Activated naive CD4-positive, alpha-beta T cell treated with anti-CD3 and anti-CD28 coated beads for 36 hours (primary cell): ENCODE measurements around the gene CBX8. TPM values are rescaled to one million over a fixed set of nuclear protein-coding genes. Genes with fewer than 3 reads are reported as not detected.
"Not testable (repeated sequence)": the region's sequence is repeated elsewhere in the genome, so short reads cannot be mapped to it uniquely, and the experiment has no call there.

Source experiments
- CTCF ChIA-PET: fragments of 350-600 bp; sonication (Branson Sonifier 250); formaldehyde crosslinking; loops from one replicate; lab custom pipeline; 2021; ENCODE audit warnings: antibody characterized with exemption; lab: Charles Lee
- DNase-seq: peaks from one replicate; pipeline ENCODE4 v3.0.0-alpha.2; 2020
- H3K27ac Mint-ChIP-seq: one replicate; pipeline ENCODE4 v1.8.0; 2021; ENCODE audit warnings: mild to moderate bottlenecking, mixed read lengths
- H3K27me3 Mint-ChIP-seq: one replicate; pipeline ENCODE4 v1.8.0; 2021; ENCODE audit warnings: low read depth, mixed read lengths
- H3K36me3 Mint-ChIP-seq: one replicate; pipeline ENCODE4 v1.8.0; 2021; ENCODE audit warnings: low read depth, mixed read lengths
- H3K4me1 Mint-ChIP-seq: one replicate; pipeline ENCODE4 v1.8.0; 2021; ENCODE audit warnings: low read depth, mixed read lengths
- H3K4me3 Mint-ChIP-seq: one replicate; pipeline ENCODE4 v1.8.0; 2021; ENCODE audit warnings: mild to moderate bottlenecking, moderate library complexity, mixed read lengths
- H3K9me3 Mint-ChIP-seq: one replicate; pipeline ENCODE4 v1.8.0; 2021; ENCODE audit warnings: mixed read lengths
- intact Hi-C: fragments of 100-400 bp; cut with micrococcal nuclease; formaldehyde crosslinking; loops from one replicate; pipeline ENCODE4 v1.15.1; 2023
- total RNA-seq, 2 experiments: library from RNA; stranded (reverse); gene quantifications; one replicate each; pipeline ENCODE4 v1.2.3, GENCODE V29; 2021

Gene CBX8
- total RNA-seq, 2 experiments from 2014 or later = 3.8 to 3.9 TPM

DNA sequence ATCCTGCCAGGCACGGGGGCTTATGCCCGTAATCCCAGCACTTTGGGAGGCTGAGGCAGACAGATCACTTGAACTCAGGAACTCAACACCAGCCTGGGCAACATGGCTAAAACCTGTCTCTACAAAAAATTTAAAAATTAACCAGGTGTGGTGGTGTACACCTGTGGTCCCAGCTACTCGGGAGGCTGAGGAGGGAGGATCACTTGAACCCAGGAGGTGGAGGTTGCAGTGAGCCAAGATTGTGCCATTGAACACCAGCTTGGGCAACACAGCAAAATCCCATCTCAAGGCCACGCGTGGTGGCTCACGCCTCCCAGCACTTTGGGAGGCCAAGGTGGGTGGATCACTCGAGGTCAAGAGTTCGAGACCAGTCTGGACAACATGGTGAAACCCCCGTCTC, 42.0 kb downstream of the CBX8 start:
- CTCF ChIA-PET, H3K4me1 Mint-ChIP-seq, intact Hi-C loops, H3K9me3 Mint-ChIP-seq, H3K4me3 Mint-ChIP-seq, DNase-seq, H3K27ac Mint-ChIP-seq, H3K36me3 Mint-ChIP-seq: not testable (repeated sequence)
- peaks cover 16% of the 10 kb centered on the region for H3K27me3 Mint-ChIP-seq

- no peaks in the 10 kb centered on the region for H3K36me3 Mint-ChIP-seq
- no peak for DNase-seq
- H3K27me3 Mint-ChIP-seq = peaks cover 16% of the 10 kb centered on the region
- peaks cover 5% of the 10 kb centered on the region for H3K4me1 Mint-ChIP-seq
- intact Hi-C loops = no loop called here
- no peak overlapping the region for H3K4me3 Mint-ChIP-seq
- CTCF ChIA-PET = no interaction called here
- no peaks in the 10 kb centered on the region for H3K9me3 Mint-ChIP-seq
- no peak overlapping the region for H3K27ac Mint-ChIP-seq
Observed at GRCh38 chr17:79754370-79754769, 42.5 kb downstream of the CBX8 start.

DNA sequence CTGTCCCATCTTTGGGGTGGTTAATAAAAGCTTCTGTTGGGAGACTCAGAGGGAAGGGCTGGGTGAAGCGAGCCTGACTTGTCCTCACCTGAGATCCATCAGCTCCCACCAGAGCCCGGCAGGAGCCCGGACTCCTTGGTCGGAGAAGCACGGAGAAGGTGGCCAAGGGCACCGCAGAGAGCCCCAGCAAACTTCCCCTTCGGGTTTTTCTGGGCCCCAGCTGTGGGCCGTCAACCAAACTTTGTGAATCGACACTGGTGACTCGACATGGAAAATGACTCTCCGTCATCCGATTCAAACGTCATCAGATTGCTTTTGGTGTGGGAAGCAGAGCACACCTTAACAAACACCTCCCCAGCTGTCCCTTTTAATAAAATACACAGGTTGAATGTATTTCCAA, 44.7 kb downstream of the CBX8 start:
- Mint-ChIP-seq H3K27me3 (peaks cover 25% of the 10 kb centered on the region), H3K36me3 (no peaks in the 10 kb centered on the region), H3K4me3 (no peak overlapping the region), H3K9me3 (no peaks in the 10 kb centered on the region), H3K27ac (no peak overlapping the region), H3K4me1 (peaks cover 10% of the 10 kb centered on the region)
- DNase-seq = peak; percentile 73
- intact Hi-C loops = no loop called here
- CTCF ChIA-PET = interaction anchor here (0.6 to 1.6 kb wide), 4 partner anchors 8 to 24 kb away, joined by 3 to 5 read pairs (median 4); no protein-coding TSS in a partner anchor

- Mint-ChIP-seq H3K4me3 (no peak overlapping the region), H3K4me1 (peaks cover 15% of the 10 kb centered on the region), H3K27me3 (peaks cover 34% of the 10 kb centered on the region), H3K27ac (no peak overlapping the region), H3K9me3 (no peaks in the 10 kb centered on the region), H3K36me3 (no peaks in the 10 kb centered on the region)
- CTCF ChIA-PET = interaction anchor here (1.1 to 1.5 kb wide), 2 partner anchors 9 to 10 kb away, joined by 3 read pairs; no protein-coding TSS in a partner anchor
- intact Hi-C loops = no loop called here
- DNase-seq = no peak
Observed at GRCh38 chr17:79750650-79751545, 46.0 kb downstream of the CBX8 start.

GRCh38 chr17:79749958-79750357, 46.9 kb downstream of the CBX8 start:
- no peak overlapping the region for H3K27ac Mint-ChIP-seq
- no peaks in the 10 kb centered on the region for H3K36me3 Mint-ChIP-seq
- DNase-seq = no peak
- H3K27me3 Mint-ChIP-seq = peaks cover 34% of the 10 kb centered on the region
- intact Hi-C loops = loop anchor here (5.0 kb wide), 2 partner anchors 167 to 222 kb away; no protein-coding TSS in a partner anchor
- no peak overlapping the region for H3K4me3 Mint-ChIP-seq
- peaks cover 23% of the 10 kb centered on the region for H3K4me1 Mint-ChIP-seq
- CTCF ChIA-PET = no interaction called here
- H3K9me3 Mint-ChIP-seq = no peaks in the 10 kb centered on the region

DNA sequence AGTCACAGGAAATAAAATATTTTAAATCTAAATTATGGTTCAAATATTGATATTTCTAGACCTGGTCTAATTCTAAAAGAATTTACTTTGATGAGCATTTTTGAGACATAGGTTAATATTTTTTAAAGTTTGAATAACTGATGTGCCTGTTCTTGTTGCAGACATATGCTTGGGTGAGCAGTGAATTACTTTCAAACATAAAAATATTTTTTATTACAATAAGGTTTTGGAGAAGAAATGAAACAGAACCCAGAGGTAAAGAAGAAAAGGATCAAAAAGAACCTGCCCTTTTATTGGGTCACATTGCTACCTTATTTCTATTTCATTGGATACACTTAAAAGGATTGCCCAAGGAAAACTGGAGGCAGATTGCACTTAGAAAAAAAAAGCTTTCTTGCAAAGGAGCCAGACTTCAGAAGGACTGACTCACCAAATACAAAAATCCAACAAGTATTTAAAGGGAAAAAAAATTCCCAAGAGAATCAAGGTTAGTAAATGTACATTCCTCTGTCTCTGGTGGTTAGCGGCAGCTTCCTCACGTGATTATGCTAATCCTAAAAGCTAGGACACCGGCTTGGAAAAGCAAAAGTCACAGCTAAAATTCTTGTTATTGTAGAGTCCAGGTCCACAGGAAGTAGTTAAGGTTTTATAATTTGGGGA, 47.6 kb downstream of the CBX8 start:
- Mint-ChIP-seq H3K9me3 (no peaks in the 10 kb centered on the region), H3K4me3 (no peak overlapping the region), H3K36me3 (no peaks in the 10 kb centered on the region), H3K4me1 (peaks cover 23% of the 10 kb centered on the region), H3K27ac (no peak overlapping the region), H3K27me3 (peaks cover 34% of the 10 kb centered on the region)
- no peak for DNase-seq
- CTCF ChIA-PET = interaction anchor here (0.7 kb wide), 1 partner anchor 355 kb away, joined by 5 read pairs; no protein-coding TSS in a partner anchor
- intact Hi-C loops = loop anchor here (5.0 kb wide), 2 partner anchors 168 to 223 kb away; no protein-coding TSS in a partner anchor

- Mint-ChIP-seq H3K36me3 (no peaks in the 10 kb centered on the region), H3K4me1 (peaks cover 23% of the 10 kb centered on the region), H3K9me3 (no peaks in the 10 kb centered on the region), H3K27me3 (peaks cover 34% of the 10 kb centered on the region), H3K4me3 (no peak overlapping the region), H3K27ac (no peak overlapping the region)
- DNase-seq = no peak
- CTCF ChIA-PET = interaction anchor here (0.7 kb wide), 1 partner anchor 354 kb away, joined by 5 read pairs; no protein-coding TSS in a partner anchor
- intact Hi-C loops = loop anchor here (5.0 kb wide), 2 partner anchors 169 to 224 kb away; no protein-coding TSS in a partner anchor
Observed at GRCh38 chr17:79748295-79749099, 48.4 kb downstream of the CBX8 start.

DNA sequence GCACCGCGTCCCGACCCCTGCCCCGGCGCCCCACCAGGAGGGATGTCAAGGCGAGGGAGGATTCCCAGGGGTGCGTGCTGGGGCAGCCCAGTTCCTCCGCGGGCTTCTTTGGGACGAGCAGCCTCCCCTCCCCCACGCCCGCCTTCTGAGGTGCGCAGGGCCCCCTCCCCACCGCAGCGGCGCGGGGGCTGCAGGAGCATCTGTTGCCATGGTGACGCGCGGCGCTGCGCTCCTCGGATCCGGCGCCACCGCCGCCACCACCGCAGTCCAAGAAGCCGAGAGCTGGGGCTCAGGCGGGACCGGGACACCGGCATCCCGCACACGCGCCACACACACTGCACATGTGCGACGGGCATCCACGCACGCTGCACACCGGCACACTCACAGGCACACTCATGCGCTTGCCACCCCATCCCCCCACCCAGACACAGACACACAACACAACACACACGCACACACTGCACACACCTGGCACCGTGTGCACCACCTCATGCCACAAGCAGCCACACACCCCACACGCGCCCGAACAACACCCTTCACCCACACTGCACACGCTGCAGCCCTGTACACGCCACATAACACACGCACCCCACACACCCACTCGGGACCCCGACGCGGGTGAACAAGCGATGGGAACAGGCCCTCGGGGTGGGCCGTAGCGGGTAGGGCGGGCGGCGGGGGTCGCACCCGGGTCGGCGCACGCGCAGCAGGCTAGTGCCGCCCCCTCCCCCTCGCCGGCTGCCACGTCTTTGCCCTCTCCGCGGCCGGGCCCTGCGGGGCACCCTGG, 49.2 kb downstream of the CBX8 start:
- no peaks in the 10 kb centered on the region for H3K36me3 Mint-ChIP-seq
- H3K4me3 Mint-ChIP-seq = peak overlapping the region; percentile 36
- no peak for DNase-seq
- intact Hi-C loops = loop anchor here (2.0 to 5.0 kb wide), 5 partner anchors 43 to 225 kb away; no protein-coding TSS in a partner anchor
- H3K27ac Mint-ChIP-seq = no peak overlapping the region
- CTCF ChIA-PET = interaction anchor here (1.2 to 1.3 kb wide), 2 partner anchors 97 to 242 kb away, joined by 3 read pairs; no protein-coding TSS in a partner anchor
- H3K4me1 Mint-ChIP-seq = peaks cover 23% of the 10 kb centered on the region
- peaks cover 34% of the 10 kb centered on the region for H3K27me3 Mint-ChIP-seq
- no peaks in the 10 kb centered on the region for H3K9me3 Mint-ChIP-seq

DNA sequence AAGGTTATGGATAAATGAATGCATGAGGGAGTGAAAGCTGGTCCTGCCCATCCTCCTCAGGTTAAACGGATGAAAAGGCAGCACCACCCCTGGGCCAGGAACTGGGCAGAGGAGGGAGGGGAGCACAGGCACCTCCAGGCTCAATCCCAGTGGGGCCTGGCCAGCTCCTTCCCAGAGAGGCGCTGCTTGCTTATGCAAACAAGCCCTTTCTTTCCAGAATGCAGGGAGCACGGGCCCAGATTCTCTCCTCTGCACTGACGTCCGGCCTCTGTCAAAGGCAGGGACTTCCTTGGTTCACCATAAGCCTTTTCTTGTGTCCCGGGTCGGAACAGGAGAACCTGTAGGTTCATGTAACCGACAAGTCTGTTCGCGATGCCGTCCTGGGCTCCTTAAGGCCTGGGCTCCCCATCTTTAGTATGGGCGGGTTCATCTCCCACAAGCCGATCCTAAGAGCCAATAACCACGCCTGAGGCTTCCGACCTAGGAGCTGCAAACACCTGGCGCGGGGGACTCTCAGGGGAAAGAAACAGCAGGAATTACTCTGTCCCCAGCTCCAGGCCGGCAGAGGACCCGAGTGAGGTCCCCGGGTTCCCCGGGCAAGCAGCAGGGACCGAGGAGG, 49.9 kb downstream of the CBX8 start:
- CTCF ChIA-PET = interaction anchor here (1.2 to 1.4 kb wide), 4 partner anchors 12 to 243 kb away, joined by 3 to 4 read pairs (median 4); no protein-coding TSS in a partner anchor
- peaks cover 22% of the 10 kb centered on the region for H3K4me1 Mint-ChIP-seq
- DNase-seq = no peak
- H3K9me3 Mint-ChIP-seq = no peaks in the 10 kb centered on the region
- no peaks in the 10 kb centered on the region for H3K36me3 Mint-ChIP-seq
- peaks cover 34% of the 10 kb centered on the region for H3K27me3 Mint-ChIP-seq
- no peak overlapping the region for H3K27ac Mint-ChIP-seq
- intact Hi-C loops = loop anchor here (1.0 to 5.0 kb wide), 7 partner anchors 31 to 246 kb away; partner anchors contain the start of gene CBX2
- no peak overlapping the region for H3K4me3 Mint-ChIP-seq

DNA sequence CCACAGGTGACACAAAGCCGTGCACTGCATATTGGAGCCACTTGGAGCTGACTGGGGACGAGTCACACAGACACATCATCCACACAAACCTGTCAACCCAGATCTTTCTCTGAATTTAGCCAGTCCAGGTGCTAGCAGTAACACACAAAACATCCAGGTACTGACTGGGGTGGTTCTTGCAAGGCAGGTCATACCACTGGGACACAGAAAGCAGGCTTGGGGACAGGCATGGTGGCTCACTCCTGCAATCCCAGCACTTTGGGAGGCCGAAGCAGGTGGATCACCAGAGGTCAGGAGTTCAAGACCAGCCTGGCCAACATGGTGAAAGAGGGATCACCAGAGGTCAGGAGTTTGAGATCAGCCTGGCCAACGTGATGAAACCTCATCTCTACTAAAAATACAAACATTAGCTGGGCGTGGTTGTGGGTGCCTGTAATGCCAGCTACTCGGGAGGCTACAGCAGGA, 51.2 kb downstream of the CBX8 start:
- Mint-ChIP-seq H3K36me3 (no peaks in the 10 kb centered on the region), H3K9me3 (no peaks in the 10 kb centered on the region), H3K27me3 (peaks cover 22% of the 10 kb centered on the region), H3K27ac (peak overlapping the region; percentile 50), H3K4me3 (peak overlapping the region; percentile 46), H3K4me1 (peaks cover 18% of the 10 kb centered on the region)
- CTCF ChIA-PET = interaction anchor here (0.6 to 2.1 kb wide), 16 partner anchors 13 to 250 kb away, joined by 3 to 12 read pairs (median 4); no protein-coding TSS in a partner anchor
- intact Hi-C loops = loop anchor here (1.0 to 5.0 kb wide), 7 partner anchors 33 to 248 kb away; partner anchors contain the start of gene CBX2
- no peak for DNase-seq
